Measurements from ENCODE around the gene CTU2. TPM values are rescaled to one million over a fixed set of nuclear protein-coding genes. Genes with fewer than 3 reads are reported as not detected.
A peak's percentile ranks its signal among the peaks of the same experiment; 100 is the strongest.

CTU2 gene
- total and polyA plus RNA-seq, 7 donors = 6.1 to 16.3 (median 10.5) TPM

GRCh38 chr16:88763502-88764053 lies 57.3 kb downstream of the CTU2 start:
- H3K27me3 ChIP-seq = no peaks in the 10 kb centered on the region
- H3K36me3 ChIP-seq = no peaks in the 10 kb centered on the region
- WGBS, 2 donors = 50 to 71% methylated on average over 14 of the region's 14 CpGs
- DNase-seq = no peak
- H3K27ac ChIP-seq = peak overlapping the region; percentile 91 to 100 (median 96)
- peaks cover 0 to 97% (median 93%) of the 10 kb centered on the region in 4 donors for H3K4me1 ChIP-seq
- intact Hi-C loops (cut with DNase I) = no loop called here
- no peak overlapping the region for H3K4me3 ChIP-seq
- TF ChIP-seq POLR2AphosphoS5 (IDR thresholded peaks at IDR 0.05) (peak in 1 of 4 donors; percentile 29), EP300 (IDR thresholded peaks at IDR 0.05) (no peak)
- H3K9me3 ChIP-seq = no peaks in the 10 kb centered on the region

GRCh38 chr16:88764080-88764479 lies 57.8 kb downstream of the CTU2 start:
- no peak for TF ChIP-seq POLR2A (IDR thresholded peaks at IDR 0.05)
- TF ChIP-seq CTCF (IDR thresholded peaks at IDR 0.05) = no peak
- no peak for TF ChIP-seq POLR2AphosphoS5 (IDR thresholded peaks at IDR 0.05)
- no peak overlapping the region for H3K4me3 ChIP-seq
- WGBS, 2 donors = 95% methylated on average over 19 of the region's 19 CpGs
- peak overlapping the region; percentile 91 to 100 (median 96) for H3K27ac ChIP-seq
- peaks cover 0 to 97% (median 93%) of the 10 kb centered on the region in 4 donors for H3K4me1 ChIP-seq
- H3K9me3 ChIP-seq = no peaks in the 10 kb centered on the region
- H3K27me3 ChIP-seq = no peaks in the 10 kb centered on the region
- H3K36me3 ChIP-seq = no peaks in the 10 kb centered on the region
- intact Hi-C loops (cut with DNase I) = no loop called here
- DNase-seq = no peak

GRCh38 chr16:88764913-88765349 lies 58.6 kb downstream of the CTU2 start:
- 84 to 91% methylated on average over 9 of the region's 9 CpGs for WGBS, 2 donors
- H3K27me3 ChIP-seq = no peaks in the 10 kb centered on the region
- no peaks in the 10 kb centered on the region for H3K9me3 ChIP-seq
- intact Hi-C loops (cut with DNase I) = no loop called here
- DNase-seq = no peak
- TF ChIP-seq POLR2A (IDR thresholded peaks at IDR 0.05) = no peak
- H3K36me3 ChIP-seq = no peaks in the 10 kb centered on the region
- H3K4me3 ChIP-seq = no peak overlapping the region
- peaks cover 0 to 98% (median 95%) of the 10 kb centered on the region in 4 donors for H3K4me1 ChIP-seq
- peak overlapping the region in 3 of 4 donors; percentile 96 to 100 (median 97) for H3K27ac ChIP-seq

Other genes starting within 250 kb of the CTU2 start
- 10 to 100 TPM; 15.5 to 22.1 (median 16.6) TPM for gene ZC3H18, start 136.1 kb upstream of the CTU2 start, total RNA-seq
- 10 to 100 TPM in 2 of 3 donors, 1 to 10 TPM in 1; 9.6 to 37.7 (median 13.6) TPM for gene ZC3H18, start 136.1 kb upstream of the CTU2 start, polyA plus RNA-seq
- not detected for gene IL17C, start 67.9 kb upstream of the CTU2 start, total RNA-seq
- under 1 TPM in 1 of 3 donors, not detected in 2; 0.96 TPM for gene IL17C, start 67.9 kb upstream of the CTU2 start, polyA plus RNA-seq
- 100 to 1,000 TPM in 2 of 4 donors, 10 to 100 TPM in 2; 63.1 to 147 (median 105) TPM for gene CYBA, start 55.5 kb upstream of the CTU2 start, total RNA-seq
- 100 to 1,000 TPM in 2 of 3 donors, 10 to 100 TPM in 1; 81.1 to 429 (median 208) TPM for gene CYBA, start 55.5 kb upstream of the CTU2 start, polyA plus RNA-seq
- 10 to 100 TPM; 16.8 to 25.7 (median 23.2) TPM for gene MVD, start 43.4 kb upstream of the CTU2 start, total RNA-seq
- gene MVD, start 43.4 kb upstream of the CTU2 start, polyA plus RNA-seq = 100 to 1,000 TPM in 1 of 3 donors, 10 to 100 TPM in 2; 41.4 to 206 (median 84.8) TPM
- under 1 TPM in 2 of 4 donors, not detected in 2; 0.71 to 0.82 TPM for gene SNAI3, start 20.0 kb upstream of the CTU2 start, total RNA-seq
- gene SNAI3, start 20.0 kb upstream of the CTU2 start, polyA plus RNA-seq = 1 to 10 TPM in 1 of 3 donors, under 1 TPM in 2; 0.46 to 3.0 (median 0.60) TPM
- 10 to 100 TPM; 16.0 to 21.4 (median 17.9) TPM for gene RNF166, start 95 bp upstream of the CTU2 start, total RNA-seq
- gene RNF166, start 95 bp upstream of the CTU2 start, polyA plus RNA-seq = 10 to 100 TPM in 1 of 3 donors, 1 to 10 TPM in 2; 5.4 to 34.8 (median 6.2) TPM
- 100 to 1,000 TPM in 3 of 4 donors, 10 to 100 TPM in 1; 97.4 to 242 (median 158) TPM for gene PIEZO1, start 78.7 kb downstream of the CTU2 start, total RNA-seq
- gene PIEZO1, start 78.7 kb downstream of the CTU2 start, polyA plus RNA-seq = 100 to 1,000 TPM in 1 of 3 donors, 10 to 100 TPM in 2; 18.0 to 169 (median 29.4) TPM
- 1 to 10 TPM in 1 of 4 donors, under 1 TPM in 2, not detected in 1; 0.71 to 3.0 (median 0.81) TPM for gene CDT1, start 97.3 kb downstream of the CTU2 start, total RNA-seq
- gene CDT1, start 97.3 kb downstream of the CTU2 start, polyA plus RNA-seq = 10 to 100 TPM in 1 of 3 donors, 1 to 10 TPM in 2; 3.6 to 17.4 (median 6.9) TPM
- 10 to 100 TPM; 56.6 to 78.3 (median 62.5) TPM for gene APRT, start 105.4 kb downstream of the CTU2 start, total RNA-seq
- 100 to 1,000 TPM; 245 to 329 (median 294) TPM for gene APRT, start 105.4 kb downstream of the CTU2 start, polyA plus RNA-seq
- 10 to 100 TPM in 3 of 4 donors, 1 to 10 TPM in 1; 6.7 to 50.4 (median 11.4) TPM for gene GALNS, start 150.4 kb downstream of the CTU2 start, total RNA-seq
- gene GALNS, start 150.4 kb downstream of the CTU2 start, polyA plus RNA-seq = 10 to 100 TPM in 1 of 3 donors, 1 to 10 TPM in 2; 6.2 to 32.4 (median 9.0) TPM
- gene TRAPPC2L, start 150.6 kb downstream of the CTU2 start, total RNA-seq = 10 to 100 TPM; 30.7 to 42.1 (median 39.3) TPM
- 10 to 100 TPM; 42.1 to 56.5 (median 46.0) TPM for gene TRAPPC2L, start 150.6 kb downstream of the CTU2 start, polyA plus RNA-seq
- not detected for gene PABPN1L, start 160.2 kb downstream of the CTU2 start, total RNA-seq
- under 1 TPM in 1 of 3 donors, not detected in 2; 0.15 TPM for gene PABPN1L, start 160.2 kb downstream of the CTU2 start, polyA plus RNA-seq